Stimulated activated CD4-positive, alpha-beta T cell treated with anti-CD3 and anti-CD28 coated beads, Interleukin-1b, Interleukin-23, amount 100 ng/mL, for 48 hours (primary cell): ENCODE data around the gene TRERF1.

Experiments used
- DNase-seq: peaks from one replicate; pipeline ENCODE4 v3.0.0-alpha.2; 2020

TRERF1 gene

GRCh38 chr6:42363926-42364849 lies 87.5 kb downstream of the TRERF1 start:
- DNase-seq, result no peak

DNA sequence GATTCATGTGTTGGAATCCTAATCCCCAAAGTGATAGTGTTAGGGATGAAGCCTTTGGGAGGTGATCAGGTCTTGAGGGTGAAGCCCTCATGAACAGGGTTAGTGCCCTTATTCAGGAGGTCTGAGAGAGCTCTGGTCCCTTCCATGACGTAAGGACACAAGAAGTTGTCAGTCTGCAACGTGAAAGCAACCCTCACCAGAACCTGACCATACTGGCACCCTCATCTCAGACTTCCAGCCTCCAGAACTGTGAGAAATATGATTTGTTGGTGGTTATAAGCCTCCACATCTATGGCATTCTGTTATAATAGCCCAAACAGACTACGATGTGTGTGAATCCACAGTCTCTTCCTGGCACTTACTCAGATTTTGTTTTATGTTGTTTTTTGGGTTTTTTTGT lies 90.7 kb downstream of the TRERF1 start:
- no peak for DNase-seq

GRCh38 chr6:42359021-42359420 lies 92.7 kb downstream of the TRERF1 start:
- no peak for DNase-seq

DNA sequence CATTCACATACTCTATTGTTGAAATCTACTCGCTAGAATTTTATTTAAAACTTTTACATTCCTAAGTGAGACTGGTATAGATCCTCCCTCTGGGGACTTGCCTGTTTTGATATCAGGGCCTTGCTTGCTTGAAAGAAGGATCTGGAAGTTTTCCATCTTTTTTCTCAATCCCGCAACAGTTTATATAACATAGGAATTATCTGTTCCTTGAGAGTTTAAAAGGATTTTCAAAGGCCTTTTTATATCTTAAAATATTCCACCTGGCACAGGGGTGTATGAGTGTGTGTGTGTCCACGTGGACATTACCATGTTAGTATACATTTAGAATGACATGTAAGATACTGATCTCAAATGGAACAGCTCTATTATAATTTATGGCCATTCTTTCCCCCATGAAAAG lies 96.3 kb downstream of the TRERF1 start:
- DNase-seq, result no peak

DNA sequence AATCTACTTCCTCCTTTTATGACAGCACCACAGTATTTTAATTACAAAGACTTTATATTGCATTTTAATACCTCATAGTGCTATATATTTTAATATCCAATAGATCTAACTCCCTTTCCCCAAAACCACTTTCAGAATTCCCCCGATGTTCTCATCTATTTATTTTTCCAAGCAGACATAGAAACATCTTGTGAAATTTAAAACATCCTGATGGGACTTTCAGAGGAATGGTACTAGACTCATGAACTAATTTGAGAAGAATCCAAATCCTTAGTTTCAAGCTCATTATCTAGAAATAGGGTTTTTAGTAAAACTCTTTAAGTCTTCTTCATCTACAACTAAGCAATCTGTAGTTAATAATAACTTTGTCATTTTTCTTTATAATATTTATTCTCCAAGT lies 97.0 kb downstream of the TRERF1 start:
- DNase-seq, result no peak

DNA sequence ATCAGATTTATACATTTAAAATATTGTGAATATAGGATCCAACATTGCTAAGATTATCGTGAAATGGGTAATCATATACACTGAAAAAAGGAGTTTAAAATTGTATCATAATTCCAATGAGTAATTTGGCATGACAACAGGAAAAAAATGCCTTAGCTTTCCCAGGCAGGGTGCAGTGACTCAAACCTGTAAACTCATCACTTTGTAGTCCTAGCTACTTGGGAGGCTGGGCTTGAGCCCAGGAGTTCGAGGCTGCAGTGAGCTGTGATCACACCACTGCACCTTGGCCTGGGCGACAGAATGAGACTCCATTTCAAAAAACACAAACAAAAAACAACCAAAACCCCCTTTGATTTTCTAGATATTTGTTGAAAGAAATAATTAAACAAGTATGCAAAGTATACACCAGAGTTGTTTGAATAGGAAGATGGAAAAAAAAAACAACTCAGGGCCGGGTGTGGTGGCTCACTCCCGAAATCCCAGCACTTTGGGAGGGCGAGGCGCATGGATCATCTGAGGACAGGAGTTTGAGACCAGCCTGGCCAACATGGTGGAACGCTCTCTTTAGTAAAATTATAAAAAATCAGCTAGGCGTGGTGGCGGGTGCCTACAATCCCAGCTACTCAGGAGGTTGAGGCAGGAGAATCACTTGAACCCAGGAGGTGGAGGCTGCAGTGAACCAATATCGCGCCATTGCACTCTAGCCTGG lies 98.7 kb downstream of the TRERF1 start:
- DNase-seq, result no peak

DNA sequence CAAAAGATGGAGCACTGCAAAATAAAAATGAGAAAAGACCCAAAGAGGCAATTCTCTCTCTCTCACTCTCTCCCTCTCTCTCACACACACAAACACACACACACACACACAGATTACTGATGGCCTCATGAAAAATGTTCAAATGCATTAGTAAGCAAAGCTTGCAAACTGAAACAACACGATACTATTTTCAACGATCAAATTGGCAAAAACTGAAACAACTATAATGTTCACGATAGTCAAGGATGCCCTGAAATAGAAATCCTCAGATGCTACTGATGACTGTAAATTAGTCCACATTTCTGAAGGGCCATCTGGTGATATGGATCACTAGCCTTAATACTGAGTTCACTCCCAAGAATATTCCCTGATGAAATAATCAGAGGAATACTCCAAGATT lies 100.8 kb downstream of the TRERF1 start:
- no peak for DNase-seq

DNA sequence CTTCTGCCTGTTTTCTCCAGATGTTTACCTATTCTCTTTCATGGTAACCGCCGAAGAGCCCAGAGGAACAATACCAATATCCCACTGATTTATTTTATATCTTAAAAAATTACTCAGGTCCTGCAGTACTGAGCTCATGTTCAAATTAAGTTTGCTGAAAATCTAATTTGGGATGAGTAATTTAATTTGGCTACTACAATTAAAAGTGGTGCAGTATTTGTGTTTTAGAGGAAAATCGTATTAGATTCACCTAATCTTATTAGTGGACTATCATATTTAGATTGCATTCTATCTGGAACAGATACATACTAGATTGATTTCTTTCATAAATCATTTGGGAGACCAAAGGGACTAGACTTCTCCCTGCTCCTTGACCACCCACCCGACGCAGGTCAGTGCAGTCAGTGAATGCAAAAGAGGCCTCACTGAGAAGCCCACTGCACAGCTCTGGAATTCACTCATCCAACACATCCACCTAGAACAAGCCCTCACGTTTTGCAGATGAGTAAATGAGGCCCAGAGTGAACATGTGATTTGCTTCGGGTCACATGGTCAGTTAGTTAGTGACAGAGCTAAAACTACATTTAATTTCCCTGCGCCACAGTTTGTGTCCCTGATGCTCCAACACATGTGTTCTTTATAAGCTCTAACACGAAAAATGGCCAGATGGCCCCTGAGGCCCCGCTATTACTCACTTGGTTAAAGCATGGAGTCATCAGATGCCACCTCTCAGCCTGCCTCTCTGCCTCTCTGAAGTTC lies 101.8 kb downstream of the TRERF1 start:
- DNase-seq, result no peak

DNA sequence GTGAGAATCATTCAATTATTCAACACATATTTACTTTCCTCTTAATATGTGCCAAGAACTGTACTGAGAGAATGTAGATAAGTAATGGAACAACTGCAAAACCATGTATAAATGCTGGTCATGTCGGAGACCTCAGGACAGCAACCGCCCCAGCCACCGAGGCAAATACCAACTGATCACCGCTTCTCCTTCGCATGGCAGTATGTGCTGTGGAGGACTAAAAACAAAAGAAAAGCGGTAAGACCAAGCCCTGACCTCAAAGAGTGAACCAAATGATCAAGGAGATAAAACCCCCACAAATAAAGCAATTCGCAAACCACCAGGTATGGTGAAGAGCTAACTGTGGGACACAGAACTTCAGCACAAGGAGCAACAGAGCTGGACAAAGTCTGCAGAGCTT lies 104.3 kb downstream of the TRERF1 start:
- DNase-seq, result no peak

DNA sequence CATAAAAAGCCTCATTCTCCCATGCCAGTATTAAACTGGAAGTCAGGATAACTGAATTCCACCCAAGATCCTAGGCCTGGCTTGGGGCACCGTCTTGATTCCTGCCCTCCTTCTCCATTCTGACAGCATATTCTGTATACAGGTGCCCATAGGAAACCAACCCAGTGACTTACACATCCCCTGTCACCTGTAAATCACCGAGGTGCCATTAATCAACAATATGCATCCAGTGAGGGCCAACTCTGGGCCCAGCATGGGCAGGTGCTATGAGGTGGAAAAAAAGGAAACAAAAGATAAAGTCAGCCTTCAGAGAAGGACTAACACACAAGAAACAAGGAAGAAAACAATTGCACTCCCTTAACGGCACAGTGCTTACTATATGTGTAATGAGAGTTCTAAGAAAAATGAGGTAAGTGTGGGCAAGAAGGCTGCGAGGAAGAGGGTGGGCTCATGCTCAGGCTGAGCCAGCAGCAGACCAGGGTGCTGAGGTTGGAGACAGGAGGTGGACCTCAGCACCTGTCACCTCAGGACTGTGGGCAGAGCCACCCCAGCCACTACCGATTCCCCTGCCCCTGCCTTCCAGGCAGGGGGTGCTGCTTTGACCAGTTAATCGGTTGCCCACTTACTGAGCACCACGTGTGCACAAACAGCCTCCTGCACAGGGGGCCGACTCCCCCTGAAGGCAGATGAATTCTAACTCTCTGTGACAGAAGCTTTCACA lies 105.9 kb downstream of the TRERF1 start:
- no peak for DNase-seq

- no peak for DNase-seq
These were observed 107.0 kb downstream of the TRERF1 start for GRCh38 chr6:42344756-42345155.

GRCh38 chr6:42341771-42342553 lies 109.8 kb downstream of the TRERF1 start:
- no peak for DNase-seq

GRCh38 chr6:42341221-42341620 lies 110.5 kb downstream of the TRERF1 start:
- no peak for DNase-seq

GRCh38 chr6:42340511-42340910 lies 111.2 kb downstream of the TRERF1 start:
- peak; percentile 40 for DNase-seq

GRCh38 chr6:42339991-42340401 lies 111.7 kb downstream of the TRERF1 start:
- DNase-seq, result peak; percentile 57

- peak; percentile 49 for DNase-seq
These were observed 112.9 kb downstream of the TRERF1 start for GRCh38 chr6:42338744-42339222.

- DNase-seq, result no peak
These were observed 113.6 kb downstream of the TRERF1 start for GRCh38 chr6:42337985-42338743.

DNA sequence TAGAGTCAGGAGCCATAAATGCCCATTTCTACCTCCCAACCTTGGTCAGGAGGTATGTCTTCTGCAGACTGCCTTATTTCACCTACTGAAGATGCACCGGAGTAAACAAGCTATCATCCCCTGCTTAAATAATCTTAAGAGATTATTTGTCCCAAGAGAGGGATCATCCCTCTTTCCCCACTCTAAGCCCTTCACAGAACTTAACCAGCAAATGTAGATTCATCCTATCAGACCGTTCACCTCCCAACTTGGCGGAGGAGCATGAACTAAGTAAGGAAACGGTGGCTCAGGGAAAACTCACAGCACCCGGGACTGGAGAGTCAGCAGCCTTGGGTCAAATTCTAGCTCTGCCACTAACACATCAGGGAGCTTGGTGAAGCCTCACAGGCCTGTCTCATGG lies 115.3 kb downstream of the TRERF1 start:
- DNase-seq, result no peak

GRCh38 chr6:42335896-42336295 lies 115.8 kb downstream of the TRERF1 start:
- DNase-seq, result no peak

DNA sequence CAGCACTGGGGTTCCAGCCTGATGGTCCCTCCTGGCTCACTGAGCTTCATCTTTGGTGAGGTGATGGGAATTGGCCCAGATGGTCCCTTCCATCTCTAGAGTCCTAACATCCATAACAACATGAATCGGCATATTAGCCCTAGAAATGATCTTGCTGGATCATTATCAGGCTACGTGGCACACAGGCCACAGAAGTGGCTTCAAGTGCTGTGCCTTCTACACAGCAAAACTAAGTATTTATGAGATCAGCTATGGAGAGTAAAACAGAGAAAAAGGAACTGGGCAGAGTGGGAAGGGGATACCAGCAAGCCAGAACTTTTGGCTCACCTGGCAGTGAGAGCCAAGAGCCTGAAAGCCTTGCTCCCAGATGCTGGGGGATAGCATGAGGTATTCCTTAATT lies 116.9 kb downstream of the TRERF1 start:
- DNase-seq, result no peak

- DNase-seq, result no peak
These were observed 118.1 kb downstream of the TRERF1 start for GRCh38 chr6:42333612-42334011.
